ENCODE results near the gene MICAL2.

The MICAL2 gene

DNA sequence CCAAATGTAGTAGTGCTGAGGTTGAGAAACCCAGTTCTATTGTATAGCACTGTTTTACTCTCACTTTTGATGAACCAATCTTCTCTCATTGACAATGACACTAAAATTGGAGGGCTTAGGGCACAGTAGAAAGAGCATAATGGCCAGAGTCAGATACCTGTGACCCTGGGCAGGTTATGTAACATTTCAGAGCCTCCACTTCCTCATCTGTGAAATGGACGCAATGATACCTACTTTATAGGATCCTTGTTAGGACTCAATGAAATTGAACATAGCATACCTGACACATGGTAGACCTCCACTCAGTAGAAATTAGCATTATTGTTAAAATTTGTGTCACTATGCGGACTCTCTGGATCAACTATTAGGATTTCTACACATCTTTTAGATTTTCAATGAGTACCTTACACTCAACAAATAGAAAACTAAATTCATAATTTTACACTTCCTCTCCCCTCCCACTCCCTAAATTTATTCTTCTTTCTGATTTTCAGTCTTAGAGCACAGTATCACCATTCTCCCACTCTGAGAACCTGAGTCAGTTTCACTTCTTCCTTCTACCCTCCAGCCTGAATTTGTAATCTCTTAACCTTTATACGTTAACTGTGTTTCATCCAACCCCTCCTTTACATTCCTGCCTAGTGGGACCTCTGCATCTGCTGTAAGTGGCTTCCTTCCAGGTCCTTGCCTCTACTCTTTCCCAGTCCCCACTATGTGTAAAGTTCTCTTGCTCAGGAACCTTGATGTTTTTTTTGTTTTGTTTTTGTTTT is 78.3 kb downstream of the MICAL2 start:
- DNase-seq (ENCODE audit: low read depth in 2 of 2), result no peak

DNA sequence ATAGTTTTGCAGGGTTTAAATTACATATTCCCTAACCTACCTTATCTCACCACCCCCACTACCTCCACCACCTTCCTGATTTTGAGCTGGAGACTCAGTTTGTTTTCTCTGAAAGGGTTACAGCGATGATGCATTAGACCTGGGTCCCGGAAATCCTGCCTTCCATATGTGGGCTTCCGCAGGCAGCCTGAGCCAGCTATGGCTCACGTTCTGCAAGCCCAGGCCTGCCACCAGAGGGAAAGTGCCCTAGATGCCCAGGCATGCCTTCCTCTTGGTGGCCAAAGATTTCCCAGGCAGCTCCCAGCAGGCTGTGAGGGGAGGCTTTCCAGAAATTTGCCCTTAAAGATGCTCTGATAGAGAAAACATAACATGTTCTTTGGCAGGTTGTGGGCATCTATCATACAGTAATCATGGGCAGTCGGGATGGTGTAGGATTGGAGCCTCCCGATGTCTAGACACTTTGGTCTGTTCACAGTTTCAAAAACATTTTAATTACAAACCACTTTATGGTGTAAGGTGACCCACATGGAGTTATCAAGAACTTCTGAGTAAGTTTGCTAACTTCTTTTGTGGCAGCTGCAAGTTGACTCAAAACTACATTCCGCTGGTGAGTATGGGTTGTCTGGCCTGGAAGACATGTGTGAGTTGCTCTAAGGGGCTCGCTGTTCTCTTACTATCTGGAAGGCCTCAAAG is 79.3 kb downstream of the MICAL2 start:
- DNase-seq (ENCODE audit: low read depth in 2 of 2), result no peak

DNA sequence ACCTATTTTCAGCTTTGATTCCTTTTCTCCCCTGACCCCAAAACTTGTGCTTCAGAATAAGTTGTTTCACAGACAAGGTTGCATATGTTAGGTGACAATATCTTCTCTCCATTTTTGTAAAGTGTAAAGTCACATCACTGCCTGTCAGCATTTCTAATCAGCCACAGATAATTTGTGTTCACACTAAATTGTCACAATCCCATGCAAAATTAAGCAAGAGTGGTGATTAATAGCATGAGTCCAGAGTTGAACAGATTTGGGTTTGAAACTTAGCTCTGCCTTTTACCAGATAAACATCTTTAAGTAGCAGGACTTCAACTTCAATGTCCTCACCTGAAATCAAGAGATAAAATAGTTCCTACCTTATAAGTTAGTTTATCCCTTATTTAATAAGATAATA is 80.1 kb downstream of the MICAL2 start:
- DNase-seq (ENCODE audit: low read depth in 2 of 2), result no peak

DNA sequence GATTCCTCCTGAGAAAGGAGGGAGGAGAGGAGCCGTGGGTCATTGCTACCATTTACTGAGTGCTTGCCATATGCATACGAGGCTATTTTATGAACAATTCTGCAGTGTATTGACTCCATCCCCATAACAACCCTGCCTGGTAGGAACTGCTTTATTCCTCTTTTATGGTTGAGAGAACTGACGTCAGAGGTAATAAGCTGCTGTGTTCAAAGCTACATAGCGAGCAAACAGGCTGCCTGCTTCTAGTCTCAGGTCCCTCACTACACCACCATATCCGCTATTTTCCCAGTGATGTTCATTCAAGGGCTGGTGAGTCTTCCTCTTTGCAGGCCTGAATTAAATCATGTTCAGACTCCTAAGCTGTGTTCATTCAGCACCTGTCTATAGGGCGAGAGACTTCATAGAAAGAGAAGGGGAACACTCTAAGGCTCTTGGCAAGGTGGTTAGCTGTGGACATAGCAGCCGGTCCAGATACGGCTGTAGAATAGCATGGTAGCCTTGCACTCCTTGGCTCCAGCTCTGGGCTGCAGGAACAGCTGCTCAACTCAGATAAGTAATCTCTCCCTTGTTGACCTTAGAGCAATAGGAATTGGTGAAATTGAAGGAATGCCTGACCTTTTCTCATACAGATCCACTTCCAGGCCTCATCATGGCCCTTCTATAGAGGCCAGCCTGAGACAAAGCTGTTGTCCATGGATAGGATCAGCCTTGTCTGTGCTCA is 82.6 kb downstream of the MICAL2 start:
- no peak for DNase-seq (ENCODE audit: low read depth in 2 of 2)

DNA sequence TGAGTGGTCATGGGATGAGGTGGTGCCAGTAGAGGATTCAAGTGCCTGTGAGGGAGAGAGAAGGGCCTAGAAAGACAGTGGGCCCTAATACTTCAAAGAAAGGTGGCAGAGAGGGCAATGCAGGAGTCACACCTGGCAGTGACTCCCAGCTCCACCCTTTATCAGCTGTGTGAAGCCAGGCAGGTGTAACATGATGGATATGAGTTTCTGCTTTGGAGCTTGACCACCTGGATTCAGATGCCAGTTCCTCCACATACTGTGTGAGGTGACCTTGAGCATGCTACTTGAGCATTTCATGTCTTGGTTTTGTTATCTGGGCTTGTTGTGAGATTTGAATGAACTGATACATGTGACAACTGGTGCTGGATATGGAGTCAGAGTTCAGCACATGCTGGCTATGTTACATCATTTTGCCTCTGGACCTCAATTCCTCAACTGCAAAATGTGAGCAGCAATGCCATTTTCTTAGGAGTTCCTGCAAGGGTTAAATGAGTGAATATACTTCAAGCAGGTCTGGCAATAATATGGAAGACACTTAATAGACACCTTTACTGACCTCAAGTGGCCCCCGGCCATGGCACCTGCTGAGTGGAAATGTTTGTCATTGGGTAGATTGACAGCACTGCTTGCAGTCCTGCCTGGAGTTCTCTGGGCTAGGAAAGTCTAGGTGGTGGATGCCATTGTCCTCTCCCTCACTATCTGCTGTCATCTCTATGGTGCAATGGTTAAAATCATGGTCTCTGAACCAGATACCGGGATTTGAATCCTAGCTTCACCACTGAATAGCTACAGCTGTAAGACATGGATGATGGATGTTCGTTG is 83.3 kb downstream of the MICAL2 start:
- DNase-seq (ENCODE audit: low read depth in 2 of 2), result no peak

DNA sequence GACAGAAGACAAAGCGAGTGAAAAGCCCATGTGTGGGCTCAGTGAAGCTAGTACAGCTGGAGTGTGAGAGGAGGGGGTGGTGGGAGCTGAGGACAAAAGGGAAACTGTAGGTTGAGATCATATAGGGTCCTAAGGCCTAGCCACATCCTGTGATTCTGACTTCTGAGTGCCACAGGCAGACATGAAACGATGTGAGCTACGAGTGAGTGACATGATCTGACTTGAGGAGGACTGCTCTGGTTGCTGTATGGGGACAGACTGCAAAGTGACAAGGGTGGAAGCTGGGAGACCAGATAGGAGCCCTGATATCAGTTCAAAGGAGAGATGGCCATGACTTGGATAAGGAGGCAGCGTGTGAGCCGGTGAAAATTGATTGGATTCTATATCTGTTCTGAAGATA is 85.4 kb downstream of the MICAL2 start:
- peak in 1 of 2 donors; percentile 9 for DNase-seq (ENCODE audit: low read depth in 2 of 2)

DNA sequence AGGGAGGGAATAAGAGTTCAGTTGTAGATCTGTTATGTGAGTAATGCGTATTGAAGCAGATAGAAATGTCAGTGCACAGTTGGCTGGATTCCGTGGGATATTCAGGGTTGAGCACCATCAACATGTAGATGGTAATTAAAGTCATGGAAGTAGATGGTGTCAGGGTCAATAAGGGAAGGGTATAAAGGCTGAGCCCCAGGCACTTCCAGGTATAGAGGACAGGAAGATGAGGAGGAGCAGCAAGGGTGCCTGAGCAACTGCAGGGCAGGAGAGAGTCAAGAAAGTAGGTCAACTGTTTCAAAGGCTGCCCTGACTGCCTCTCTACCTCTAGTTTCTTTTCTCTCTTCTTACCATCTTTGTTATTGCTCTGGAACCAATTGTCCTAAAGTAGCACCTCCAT is 85.9 kb downstream of the MICAL2 start:
- DNase-seq (ENCODE audit: low read depth in 2 of 2), result no peak

DNA sequence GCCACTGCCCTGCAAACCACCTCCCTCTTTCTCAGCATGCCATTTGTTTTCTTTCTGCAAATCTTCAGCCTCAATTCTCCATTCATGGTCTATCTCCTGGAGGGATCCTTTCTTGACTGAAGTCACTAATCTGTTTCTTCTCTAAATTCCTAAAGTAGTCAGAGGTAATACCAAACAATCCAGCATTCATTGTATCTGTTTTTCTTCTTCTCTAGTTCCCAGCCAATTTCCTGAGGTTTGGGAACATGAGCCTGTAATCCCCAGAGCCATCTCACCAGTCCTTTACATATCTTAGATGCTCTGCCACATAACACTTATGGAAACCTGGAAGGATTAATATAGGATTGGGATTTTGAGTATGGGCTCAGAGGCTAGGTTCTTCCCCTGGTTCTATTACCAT is 86.5 kb downstream of the MICAL2 start:
- no peak for DNase-seq (ENCODE audit: low read depth in 2 of 2)

DNA sequence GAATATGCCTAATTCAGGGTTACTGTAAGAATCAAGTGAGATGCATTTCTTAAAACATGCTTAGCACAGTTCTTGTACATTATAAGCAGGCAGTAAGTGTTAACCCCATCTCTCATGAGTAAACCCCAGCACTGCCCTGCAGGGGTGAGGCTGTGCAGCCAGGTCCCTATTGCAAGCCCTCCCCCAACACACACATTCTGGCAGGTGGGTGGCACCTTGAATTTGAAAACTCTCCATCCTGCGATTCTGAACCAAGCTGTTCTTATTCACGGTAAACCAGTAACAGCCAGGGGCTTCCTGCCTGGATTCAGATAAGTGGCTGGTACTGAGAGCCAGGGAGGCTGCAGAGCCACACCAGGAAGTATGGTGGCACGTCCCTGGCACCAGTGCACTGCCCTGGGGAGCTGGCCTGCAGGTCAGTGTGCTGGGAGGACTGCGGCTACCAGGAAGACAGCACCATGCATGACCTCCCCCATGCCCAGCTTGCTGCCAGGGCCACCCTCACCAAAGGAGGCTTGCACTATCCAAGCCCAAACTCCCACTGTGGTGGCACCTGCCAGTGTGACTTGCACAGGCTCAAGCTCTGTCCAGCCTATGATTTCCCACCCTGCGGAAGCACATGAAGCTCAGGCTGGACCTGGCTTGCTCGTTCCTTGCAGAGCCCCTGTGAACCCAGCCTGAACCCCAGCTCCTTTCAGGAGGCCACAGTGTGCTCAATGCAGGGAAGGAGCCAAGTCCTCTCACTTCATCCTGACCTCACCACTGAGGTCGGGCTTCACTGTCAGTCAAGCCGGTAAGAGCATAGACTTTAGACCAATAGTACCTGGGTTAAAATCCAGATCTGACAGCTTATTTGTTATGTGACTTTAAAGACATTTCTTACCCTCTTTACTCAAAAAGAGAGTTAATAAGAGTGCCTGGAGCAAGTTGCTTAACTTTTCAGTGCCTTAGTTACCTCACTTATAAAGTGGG is 88.1 kb downstream of the MICAL2 start:
- DNase-seq (ENCODE audit: low read depth in 2 of 2), result no peak

DNA sequence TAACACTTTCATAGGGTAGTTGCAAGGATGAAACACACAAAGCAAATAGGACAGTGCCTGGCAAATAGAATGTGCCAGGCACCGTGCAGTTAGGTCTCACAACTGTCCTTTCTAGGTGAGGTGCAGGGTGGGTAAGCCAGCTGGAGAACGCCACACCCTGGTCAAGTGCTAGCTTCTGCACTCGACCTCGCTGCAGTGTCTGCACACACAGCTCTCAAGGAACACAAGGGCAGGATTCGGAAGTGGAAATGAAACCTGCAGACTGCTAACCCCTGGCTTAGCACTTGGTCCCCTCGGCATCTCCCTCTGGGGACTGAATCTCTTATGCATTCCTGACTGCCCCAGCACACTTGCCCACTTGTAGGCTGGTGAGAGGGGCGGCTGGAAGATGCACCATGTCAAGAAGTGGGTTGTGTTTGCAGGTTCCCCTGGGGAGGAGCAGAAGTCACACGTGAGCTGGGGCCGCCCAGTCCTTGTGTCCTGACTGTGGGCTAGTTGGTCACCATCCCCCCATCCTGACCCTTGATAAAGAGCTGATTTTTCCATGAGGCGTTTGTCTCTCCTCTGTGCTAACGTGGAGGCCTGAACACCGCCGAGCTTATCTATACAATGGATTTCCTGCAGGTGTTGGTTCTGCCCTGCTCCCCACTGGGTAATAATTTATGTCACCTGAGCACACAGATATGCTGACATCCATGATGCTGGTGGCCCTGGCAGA is 89.0 kb downstream of the MICAL2 start:
- DNase-seq (ENCODE audit: low read depth in 2 of 2), result no peak

DNA sequence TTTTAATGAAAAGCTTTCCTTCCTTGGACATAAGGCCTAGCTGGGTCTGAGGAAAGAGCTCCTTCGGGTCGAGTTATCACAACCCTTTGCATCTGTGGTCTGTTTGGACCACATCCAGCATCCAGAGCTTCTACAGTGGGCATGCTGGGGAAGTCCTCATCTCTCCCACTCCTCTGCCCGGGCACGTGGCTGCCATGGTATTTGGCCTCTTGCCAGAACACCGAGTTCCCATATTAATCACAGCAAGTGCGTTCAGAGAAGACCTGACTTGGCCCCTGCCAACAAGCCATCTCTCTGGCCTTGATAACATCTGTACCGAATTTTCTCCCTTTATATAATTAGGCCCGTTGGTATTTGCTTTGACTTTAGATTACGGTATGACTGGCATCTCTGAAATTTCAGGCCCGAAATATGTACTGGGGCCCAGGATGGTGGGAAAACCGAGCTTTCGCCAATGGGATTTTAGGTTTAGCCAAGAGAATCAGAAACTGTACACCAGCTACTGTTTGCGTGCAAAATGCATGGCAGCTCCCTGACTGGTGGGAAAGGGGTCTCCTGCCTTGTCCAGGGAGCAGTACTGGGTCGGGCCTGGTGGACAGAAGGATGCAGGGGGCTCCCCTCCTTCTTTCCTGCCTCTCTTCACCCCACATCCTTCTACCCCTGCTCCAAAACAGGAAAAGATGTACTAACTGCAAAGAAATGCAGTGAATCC is 90.0 kb downstream of the MICAL2 start:
- DNase-seq (ENCODE audit: low read depth in 2 of 2), result no peak

DNA sequence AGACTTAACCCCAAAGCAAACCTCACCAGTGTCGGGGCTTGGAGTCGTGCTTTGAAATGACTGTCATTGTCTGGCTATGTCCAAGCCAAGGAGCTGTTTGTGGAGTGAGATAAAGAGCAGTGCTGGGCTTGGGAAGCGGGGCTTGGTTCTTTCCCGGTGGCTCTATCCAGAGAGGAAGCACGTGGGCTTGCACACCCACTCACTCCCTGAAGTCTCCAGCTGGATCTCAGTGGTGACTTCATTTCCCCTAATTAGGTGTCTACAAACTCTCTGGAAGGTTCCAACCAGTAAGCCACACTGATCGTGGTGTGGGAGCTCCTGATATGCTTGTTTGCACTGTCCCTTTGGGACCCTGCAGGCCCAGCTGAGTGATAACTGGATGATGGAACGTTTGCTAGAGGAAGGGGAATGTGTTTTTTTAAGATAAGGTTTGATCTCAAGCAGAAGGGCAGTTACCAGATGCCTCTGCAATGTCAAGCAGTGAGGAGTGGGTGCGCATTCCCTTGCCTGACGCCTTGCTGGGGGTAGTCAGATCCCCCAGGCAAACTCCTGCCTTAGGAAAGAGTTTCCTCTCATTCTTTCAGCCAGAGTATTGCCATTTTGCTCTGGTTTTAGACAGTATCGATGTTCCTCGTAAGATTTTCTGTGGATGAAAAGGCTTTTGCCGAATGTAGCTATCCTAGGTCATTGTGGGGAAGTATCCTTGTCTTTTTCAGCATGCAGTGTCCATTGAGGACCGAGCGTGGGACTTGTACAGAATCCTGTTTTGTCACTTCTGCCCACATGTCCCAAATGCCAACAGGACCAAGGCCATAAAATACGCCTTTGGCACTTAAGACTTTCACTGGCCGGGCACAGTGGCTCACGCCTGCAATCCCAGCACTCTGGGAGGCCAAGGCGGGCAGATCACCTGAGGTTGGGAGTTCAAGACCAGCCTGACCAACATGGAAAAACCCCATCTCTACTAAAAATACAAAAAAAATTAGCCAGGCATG is 90.9 kb downstream of the MICAL2 start:
- DNase-seq (ENCODE audit: low read depth in 2 of 2), result no peak

DNA sequence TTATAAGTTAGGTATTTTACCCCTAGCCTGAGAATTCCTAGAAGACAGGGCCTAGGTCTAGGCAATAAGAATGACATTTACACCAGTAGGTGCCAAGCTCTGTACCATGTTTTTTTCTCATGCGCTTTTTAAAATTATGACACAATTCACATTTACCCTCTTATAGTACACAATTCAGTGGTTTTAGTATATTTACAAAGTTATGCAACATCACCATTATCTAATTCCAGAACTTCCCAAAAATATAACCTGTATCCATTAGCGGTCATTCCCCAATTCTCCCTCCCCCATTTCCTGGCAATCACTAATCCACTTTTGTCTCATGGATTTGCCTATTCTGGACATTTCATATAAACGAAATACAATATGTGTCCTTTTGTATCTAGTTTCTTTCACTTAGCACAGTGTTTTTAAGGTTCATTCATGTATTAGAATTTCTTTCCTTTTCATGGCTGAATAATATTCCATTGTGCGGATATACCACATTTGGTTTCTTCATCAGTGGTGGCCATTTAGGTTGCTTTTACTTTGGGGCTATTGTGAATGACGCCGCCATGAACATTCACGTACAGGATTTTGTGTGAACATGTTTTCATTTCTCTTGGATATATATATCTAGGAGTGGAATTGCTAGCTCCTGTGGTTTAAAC is 92.4 kb downstream of the MICAL2 start:
- DNase-seq (ENCODE audit: low read depth in 2 of 2), result no peak

DNA sequence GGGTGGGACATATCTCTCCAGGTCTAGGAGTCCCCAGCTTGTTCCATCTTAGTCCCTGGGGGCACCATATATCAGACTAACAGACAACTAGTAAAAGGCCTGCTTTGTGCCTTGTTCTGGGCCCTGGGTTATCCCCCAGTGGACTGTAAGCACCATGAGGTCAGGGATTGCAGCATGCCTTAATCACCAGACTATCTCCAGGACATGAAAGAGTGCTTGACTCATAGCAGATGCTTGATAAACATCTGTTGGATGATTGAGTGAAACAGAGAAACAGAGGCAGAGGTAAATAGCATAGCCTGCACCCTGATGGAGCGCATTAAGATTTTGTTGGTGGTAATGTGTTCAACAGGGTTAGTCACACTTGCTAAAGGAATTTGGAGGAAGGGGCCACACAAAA is 94.1 kb downstream of the MICAL2 start:
- DNase-seq (ENCODE audit: low read depth in 2 of 2), result no peak

DNA sequence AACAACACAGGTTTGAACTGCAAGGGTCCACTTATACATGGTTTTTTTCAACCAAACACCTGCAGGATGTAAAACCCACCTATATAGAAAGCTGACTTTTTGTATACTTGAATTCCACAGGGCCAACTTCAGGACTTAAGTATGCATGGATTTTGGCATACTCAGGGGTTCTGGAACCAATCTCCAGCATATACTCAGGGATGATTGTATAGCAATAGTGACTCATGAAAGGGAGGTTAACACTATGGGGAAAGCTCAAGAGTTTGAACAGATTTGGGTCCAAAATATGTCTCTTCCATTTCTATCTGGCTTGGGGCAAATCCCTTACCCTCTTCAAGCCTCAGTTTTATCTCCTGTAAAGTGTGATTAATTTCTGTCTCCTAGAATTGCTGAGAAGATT is 94.9 kb downstream of the MICAL2 start:
- DNase-seq (ENCODE audit: low read depth in 2 of 2), result no peak

DNA sequence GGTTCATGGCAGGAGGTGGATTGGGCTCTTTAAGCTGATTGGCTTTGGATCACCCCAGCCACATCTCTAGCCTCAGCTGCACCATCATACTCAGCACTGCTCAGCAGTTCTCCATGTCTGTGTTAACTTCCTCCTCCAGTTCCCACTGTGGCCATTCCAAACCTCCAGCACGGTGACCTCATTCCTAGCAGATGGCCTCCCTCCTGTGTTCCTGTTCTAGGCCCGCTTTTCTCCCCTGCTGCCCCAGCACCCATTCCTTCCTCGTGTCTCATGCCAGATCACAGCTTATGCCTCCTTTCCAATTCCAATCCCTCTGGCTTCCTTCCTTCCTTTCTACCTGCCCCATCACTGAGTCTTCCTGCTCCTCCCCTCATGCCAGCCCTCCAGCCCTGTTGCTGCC is 96.1 kb downstream of the MICAL2 start:
- DNase-seq (ENCODE audit: low read depth in 2 of 2), result no peak

DNA sequence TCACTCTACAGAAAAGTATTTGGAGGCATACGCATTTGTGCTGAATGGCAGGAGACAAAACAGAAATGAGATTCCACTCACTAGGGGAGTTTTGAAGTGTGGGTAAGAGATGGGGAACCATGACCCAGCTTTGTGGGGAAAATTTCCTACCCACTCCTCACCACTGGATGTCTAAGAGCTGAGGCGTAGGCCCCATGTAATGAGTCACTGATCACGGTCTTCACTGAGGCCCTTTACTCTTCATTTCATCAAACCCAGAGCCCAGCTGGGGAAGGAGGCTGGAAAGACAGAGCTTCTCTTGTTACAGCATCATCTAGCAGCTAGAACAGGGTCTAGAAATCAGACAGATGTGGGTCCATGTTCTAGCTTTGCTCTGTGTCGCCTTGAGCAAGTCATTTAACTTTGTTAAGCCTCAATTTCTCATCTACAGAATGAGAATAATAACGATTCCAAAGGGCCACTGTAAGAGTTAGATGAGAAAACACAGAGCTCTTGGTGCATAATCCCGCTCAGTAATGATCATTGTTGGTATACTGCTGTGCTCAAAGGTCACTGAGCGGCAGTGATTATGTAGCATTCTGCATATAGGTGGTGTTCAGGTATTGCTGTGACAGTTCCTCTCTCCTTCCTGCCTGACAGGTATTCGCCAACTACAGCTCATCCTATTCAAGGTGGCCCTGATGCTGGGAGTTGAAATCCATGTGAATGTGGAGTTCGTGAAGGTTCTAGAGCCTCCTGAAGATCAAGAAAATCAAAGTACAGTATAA is 97.2 kb downstream of the MICAL2 start:
- no peak for DNase-seq (ENCODE audit: low read depth in 2 of 2)
